Ascending aorta (tissue), 2 donors: Measurements from ENCODE around the gene AGAP1. TPM values are rescaled to one million over a fixed set of nuclear protein-coding genes. Genes with fewer than 3 reads are reported as not detected.

Source experiments
- DNase-seq, 2 donors: peaks; one replicate each; pipeline ENCODE4 v3.0.0-alpha.2; 2019; ENCODE audit warnings: low spot score in 2 of 2
- H3K27ac ChIP-seq, 2 donors: fragments of 200-600 bp; sonication (generic); one replicate each; pipeline ENCODE4 v1.5.1; 2016 to 2017; ENCODE audit warnings: mild to moderate bottlenecking in 1 of 2
- H3K27me3 ChIP-seq: fragments of 200-600 bp; sonication (generic); one replicate; pipeline ENCODE4 v1.5.1; 2017
- H3K36me3 ChIP-seq, 2 donors: fragments of 200-600 bp; sonication (generic); one replicate each; pipeline ENCODE4 v1.5.1; 2016
- H3K4me1 ChIP-seq, 2 donors: fragments of 200-600 bp; sonication (generic); one replicate each; pipeline ENCODE4 v1.5.1; 2016 to 2017; ENCODE audit warnings: mild to moderate bottlenecking in 1 of 2
- H3K4me3 ChIP-seq, 2 donors: fragments of 200-600 bp; sonication (generic); one replicate each; pipeline ENCODE4 v1.5.1; 2016 to 2017; ENCODE audit warnings: mild to moderate bottlenecking in 1 of 2
- H3K9me3 ChIP-seq, 2 donors: fragments of 200-600 bp; sonication (generic); one replicate each; pipeline ENCODE4 v1.5.1; 2016
- intact Hi-C: fragments of 100-400 bp; cut with DNase I; formaldehyde crosslinking; loops from one replicate; pipeline ENCODE4 v1.15.1; 2023
- total RNA-seq: library from RNA; depleted of rRNA; stranded (reverse); fragments of >200 nt; gene quantifications from one replicate; pipeline ENCODE4 v1.1.0, GENCODE V29; 2016
- TF ChIP-seq, protein P1 (sequence below), 3 experiments: fragments of 200-600 bp in 2 of 3; fragments of 450-650 bp in 1 of 3; sonication (generic) in 2 of 3; IDR thresholded peaks; one replicate each; pipeline ENCODE4 v1.5.1; 2016 to 2019; ENCODE audit warnings: antibody characterized with exemption in 3 of 3, mild to moderate bottlenecking in 1 of 3, moderate library complexity in 1 of 3

Gene AGAP1
- total RNA-seq, 1 donor from 2014 or later = 19.7 TPM

DNA sequence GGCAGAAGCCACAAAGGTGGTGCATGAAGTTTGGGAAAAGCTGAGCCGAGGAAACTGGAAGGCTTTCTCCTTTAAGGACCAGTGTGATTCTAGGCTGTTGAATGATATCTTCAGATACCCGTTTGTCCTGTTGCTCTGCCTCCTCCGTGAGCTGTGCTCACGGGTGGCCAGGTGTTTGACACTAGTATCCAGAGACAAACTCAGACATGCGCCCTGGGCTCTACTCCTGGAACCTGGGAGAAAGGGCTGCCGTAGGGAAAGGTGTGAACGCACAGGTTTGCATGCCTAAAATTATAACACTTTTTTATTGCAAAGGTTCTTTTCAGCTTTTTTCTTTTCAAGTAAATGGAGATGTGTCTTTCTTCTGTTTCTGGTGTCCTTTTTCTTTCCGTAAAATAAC, 81.6 kb downstream of the AGAP1 start:
- TF ChIP-seq, protein P1, sequence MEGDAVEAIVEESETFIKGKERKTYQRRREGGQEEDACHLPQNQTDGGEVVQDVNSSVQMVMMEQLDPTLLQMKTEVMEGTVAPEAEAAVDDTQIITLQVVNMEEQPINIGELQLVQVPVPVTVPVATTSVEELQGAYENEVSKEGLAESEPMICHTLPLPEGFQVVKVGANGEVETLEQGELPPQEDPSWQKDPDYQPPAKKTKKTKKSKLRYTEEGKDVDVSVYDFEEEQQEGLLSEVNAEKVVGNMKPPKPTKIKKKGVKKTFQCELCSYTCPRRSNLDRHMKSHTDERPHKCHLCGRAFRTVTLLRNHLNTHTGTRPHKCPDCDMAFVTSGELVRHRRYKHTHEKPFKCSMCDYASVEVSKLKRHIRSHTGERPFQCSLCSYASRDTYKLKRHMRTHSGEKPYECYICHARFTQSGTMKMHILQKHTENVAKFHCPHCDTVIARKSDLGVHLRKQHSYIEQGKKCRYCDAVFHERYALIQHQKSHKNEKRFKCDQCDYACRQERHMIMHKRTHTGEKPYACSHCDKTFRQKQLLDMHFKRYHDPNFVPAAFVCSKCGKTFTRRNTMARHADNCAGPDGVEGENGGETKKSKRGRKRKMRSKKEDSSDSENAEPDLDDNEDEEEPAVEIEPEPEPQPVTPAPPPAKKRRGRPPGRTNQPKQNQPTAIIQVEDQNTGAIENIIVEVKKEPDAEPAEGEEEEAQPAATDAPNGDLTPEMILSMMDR (IDR thresholded peaks at IDR 0.05) = no peak
- intact Hi-C loops = no loop called here
- Histone ChIP-seq H3K4me3 (no peak overlapping the region), H3K9me3 (no peaks in the 10 kb centered on the region), H3K27ac (no peak overlapping the region), H3K4me1 (no peaks in the 10 kb centered on the region), H3K27me3 (no peaks in the 10 kb centered on the region), H3K36me3 (no peaks in the 10 kb centered on the region)
- no peak for DNase-seq

DNA sequence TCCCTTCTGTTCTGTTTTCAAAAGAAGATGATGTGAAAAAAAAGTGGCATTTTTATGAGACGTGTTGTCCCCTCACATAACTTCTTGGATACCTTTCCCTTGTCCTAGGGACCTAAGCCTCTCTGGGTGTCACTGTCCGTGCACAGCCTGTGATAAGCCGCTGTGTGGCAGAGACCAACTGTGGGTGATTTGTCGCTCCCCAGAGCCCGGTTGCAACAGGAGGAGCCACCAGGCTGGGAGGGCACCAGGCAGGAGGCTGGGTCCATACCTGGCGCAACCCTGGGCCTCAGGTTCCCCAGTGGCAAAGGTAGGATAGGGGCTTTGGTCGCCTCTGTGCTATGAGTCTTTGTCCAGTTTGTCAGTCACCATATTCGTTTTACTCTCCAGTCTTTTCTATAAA, 82.1 kb downstream of the AGAP1 start:
- no peak overlapping the region for H3K4me3 ChIP-seq
- H3K27me3 ChIP-seq = no peaks in the 10 kb centered on the region
- no peak for DNase-seq
- TF ChIP-seq, protein P1 (IDR thresholded peaks at IDR 0.05) = no peak
- no peak overlapping the region for H3K27ac ChIP-seq
- no peaks in the 10 kb centered on the region for H3K36me3 ChIP-seq
- no peaks in the 10 kb centered on the region for H3K4me1 ChIP-seq
- intact Hi-C loops = no loop called here
- H3K9me3 ChIP-seq = no peaks in the 10 kb centered on the region

DNA sequence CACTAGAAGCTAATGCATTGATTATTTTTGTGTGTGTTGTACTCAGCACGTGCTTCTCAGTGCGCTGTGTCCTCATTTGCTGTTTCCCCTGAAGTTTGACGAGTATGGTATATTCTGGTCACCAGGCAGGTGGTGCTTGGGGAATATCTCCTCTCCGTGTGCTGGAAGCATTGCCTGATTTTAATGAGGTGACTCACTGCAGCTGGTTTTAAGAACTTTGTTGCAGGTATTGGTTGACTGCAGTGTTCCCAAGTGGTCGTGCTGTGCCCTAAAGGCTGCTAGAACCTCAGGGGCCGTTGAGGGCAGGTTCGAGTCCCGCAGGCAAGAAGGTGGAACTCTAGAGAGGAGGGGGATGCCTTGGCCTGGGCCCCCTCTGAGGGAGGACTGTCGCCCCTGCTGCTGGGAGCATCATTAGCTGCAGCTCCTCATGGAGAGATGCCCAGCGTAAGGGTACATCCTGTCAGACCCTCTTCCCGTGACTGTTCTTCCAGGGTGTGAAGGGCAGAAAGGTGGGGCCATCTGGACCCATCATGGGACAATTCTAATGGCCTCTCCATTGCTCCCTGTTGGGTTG, 82.6 kb downstream of the AGAP1 start:
- intact Hi-C loops = no loop called here
- DNase-seq = no peak

DNA sequence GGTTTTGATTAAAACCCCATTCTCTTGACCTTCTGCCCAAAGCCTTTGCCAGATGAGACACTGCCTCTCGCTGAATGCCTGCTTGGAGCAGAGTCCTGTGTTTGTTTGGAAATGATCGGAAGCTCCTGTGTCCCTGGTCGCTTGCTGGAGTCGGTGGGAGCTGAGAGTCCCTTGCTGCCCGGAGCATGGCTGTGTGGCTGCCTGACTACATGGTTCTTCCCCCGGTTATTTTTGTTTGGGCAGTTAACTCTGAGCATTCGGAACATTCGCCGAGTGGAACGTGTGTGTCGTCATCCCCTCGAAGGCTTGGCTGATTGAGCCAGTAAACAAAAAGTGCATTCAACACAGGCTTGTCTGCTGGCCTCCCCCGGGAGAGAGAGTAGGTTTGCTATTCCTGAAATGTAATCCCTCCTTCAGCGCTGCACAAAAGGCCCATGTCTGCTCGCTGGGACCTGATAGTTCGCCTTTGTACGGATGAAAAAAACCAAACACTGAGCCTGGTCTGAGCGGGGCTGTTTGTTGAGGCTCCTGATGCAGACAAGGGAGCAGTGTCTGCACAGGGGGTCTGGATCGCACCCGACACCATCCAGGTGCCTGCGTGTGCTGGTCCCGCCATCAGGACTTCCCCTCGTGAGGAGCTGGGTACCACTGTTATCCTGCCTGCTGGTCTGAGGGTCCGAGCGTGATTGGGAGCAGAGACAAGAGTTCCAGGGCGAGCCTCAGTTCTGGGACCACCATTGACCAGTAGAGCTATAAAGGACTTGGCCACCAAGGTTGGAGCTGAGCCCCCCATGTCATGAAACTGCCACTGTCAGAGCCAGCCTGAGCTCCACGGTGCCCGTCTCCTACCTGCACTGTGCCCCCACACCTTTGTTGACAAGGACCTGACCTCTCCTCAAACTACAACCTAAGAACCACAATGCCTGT, 83.8 kb downstream of the AGAP1 start:
- H3K36me3 ChIP-seq = no peaks in the 10 kb centered on the region
- no peak overlapping the region for H3K4me3 ChIP-seq
- DNase-seq = no peak
- H3K27me3 ChIP-seq = no peaks in the 10 kb centered on the region
- H3K4me1 ChIP-seq = no peaks in the 10 kb centered on the region
- no peaks in the 10 kb centered on the region for H3K9me3 ChIP-seq
- intact Hi-C loops = no loop called here
- no peak overlapping the region for H3K27ac ChIP-seq
- TF ChIP-seq, protein P1 (IDR thresholded peaks at IDR 0.05) = no peak

More for the DNA sequence above, 82.6 kb downstream of the AGAP1 start:
- Histone ChIP-seq H3K36me3 (no peaks in the 10 kb centered on the region), H3K4me1 (no peaks in the 10 kb centered on the region), H3K9me3 (no peaks in the 10 kb centered on the region), H3K27ac (no peak overlapping the region), H3K4me3 (no peak overlapping the region), H3K27me3 (no peaks in the 10 kb centered on the region)
- TF ChIP-seq, protein P1 (IDR thresholded peaks at IDR 0.05) = no peak

DNA sequence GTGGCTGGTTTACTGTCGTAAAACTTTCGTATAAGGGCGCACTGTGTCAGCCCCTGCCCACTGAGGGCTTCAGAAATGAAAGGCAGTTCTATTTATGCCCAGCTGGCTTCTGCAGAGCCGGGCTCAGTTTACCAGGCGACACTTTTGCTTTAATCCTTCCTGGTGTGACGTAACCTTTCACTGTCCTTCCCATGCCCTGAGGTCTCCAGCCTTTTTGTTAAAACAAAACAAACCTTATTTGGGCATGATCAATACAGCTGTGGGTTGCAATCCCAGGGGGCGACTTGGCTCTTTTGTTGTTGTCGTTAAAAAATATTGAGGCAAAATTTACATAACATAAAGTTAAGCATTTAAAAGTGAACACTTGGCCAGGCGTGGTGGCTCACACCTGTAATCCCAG, 85.3 kb downstream of the AGAP1 start:
- Histone ChIP-seq H3K4me3 (no peak overlapping the region), H3K4me1 (no peaks in the 10 kb centered on the region), H3K9me3 (no peaks in the 10 kb centered on the region), H3K27me3 (no peaks in the 10 kb centered on the region), H3K36me3 (no peaks in the 10 kb centered on the region), H3K27ac (no peak overlapping the region)
- DNase-seq = no peak
- TF ChIP-seq, protein P1 (IDR thresholded peaks at IDR 0.05) = no peak
- intact Hi-C loops = no loop called here
